ENCODE results near the gene TMBIM6.

DNA sequence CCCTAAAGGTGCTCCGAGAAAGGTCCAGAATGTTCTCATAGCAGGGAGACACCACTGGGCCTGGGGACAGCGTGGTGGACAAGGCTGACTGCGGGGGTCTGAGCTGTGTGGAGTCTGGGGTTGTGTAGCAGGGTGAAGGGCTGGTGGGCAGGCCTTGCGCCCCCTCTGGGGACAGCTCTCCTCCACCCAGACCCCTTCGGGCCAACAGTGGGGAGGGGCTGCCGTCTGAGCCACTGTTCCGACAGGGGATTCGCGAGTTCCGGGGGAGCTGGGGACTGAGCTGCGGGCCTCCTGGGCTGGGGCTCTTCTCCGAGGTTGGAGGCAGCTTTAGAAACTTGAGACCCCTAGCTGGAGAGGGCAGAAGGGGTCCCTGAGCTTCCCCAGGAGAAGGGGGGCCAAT, 54.8 kb downstream of the TMBIM6 start:
- TF ChIP-seq CTCF (IDR thresholded peaks at IDR 0.05) (no peak), POLR2A (IDR thresholded peaks at IDR 0.05) (no peak), EP300 (IDR thresholded peaks at IDR 0.05) (no peak)
